Measurements from ENCODE around the gene HOXB1.

GRCh38 chr17:48541036-48541576 is 10.3 kb upstream of the HOXB1 start:
- no peak for TF ChIP-seq YY1 (IDR thresholded peaks at IDR 0.05; ENCODE audit: insufficient read depth, insufficient read length)
- no peak for TF ChIP-seq SUZ12 (IDR thresholded peaks at IDR 0.05; ENCODE audit: extremely low read depth, insufficient read depth, insufficient read length)
- no peak for TF ChIP-seq ZNF274 (IDR thresholded peaks at IDR 0.05; ENCODE audit: low read depth, low read length)

All from NT2/D1 (cell line).